RWPE2 (cell line): ENCODE data around the gene NSUN4.
A peak's percentile ranks its signal among the peaks of the same experiment; 100 is the strongest.

Experiments used
- ATAC-seq: fragments of 200-7000 bp; cut with Tn5 transposase; 3 replicates; pipeline ENCODE4 v1.9.1; 2021; ENCODE audit warnings: low read depth
- DNase-seq: peaks from one replicate; pipeline ENCODE4 v3.0.0-alpha.2; 2020; ENCODE audit warnings: low spot score
- H3K27ac ChIP-seq: fragments of 450-650 bp; 2 replicates; pipeline ENCODE4 v1.5.1; 2017; ENCODE audit warnings: mild to moderate bottlenecking; ENCODE audit not compliant: poor library complexity, severe bottlenecking
- H3K27me3 ChIP-seq: fragments of 250-450 bp; sonication (Bioruptor Pico); 2 replicates; pipeline ENCODE4 v1.5.1; 2021; ENCODE audit warnings: mild to moderate bottlenecking, moderate library complexity; ENCODE audit not compliant: insufficient read depth, poor library complexity, severe bottlenecking
- H3K36me3 ChIP-seq: fragments of 250-450 bp; sonication (Bioruptor Pico); 2 replicates; pipeline ENCODE4 v1.5.1; 2020; ENCODE audit warnings: low read depth, mild to moderate bottlenecking, moderate library complexity
- H3K4me1 ChIP-seq: fragments of 250-450 bp; sonication (Bioruptor Pico); 2 replicates; pipeline ENCODE4 v1.5.1; 2021; ENCODE audit warnings: mild to moderate bottlenecking, moderate library complexity; ENCODE audit not compliant: insufficient read depth, poor library complexity, severe bottlenecking
- H3K4me3 ChIP-seq: fragments of 250-450 bp; sonication (Bioruptor Pico); 2 replicates; pipeline ENCODE4 v1.5.1; 2021; ENCODE audit warnings: mild to moderate bottlenecking, moderate library complexity; ENCODE audit not compliant: severe bottlenecking
- H3K9me3 ChIP-seq: fragments of 250-450 bp; sonication (Bioruptor Pico); 2 replicates; pipeline ENCODE4 v1.5.1; 2021; ENCODE audit warnings: mild to moderate bottlenecking, moderate library complexity; ENCODE audit not compliant: severe bottlenecking
- CTCF ChIP-seq: fragments of 450-650 bp; IDR thresholded peaks from one replicate; pipeline ENCODE4 v1.5.1; 2017; ENCODE audit warnings: mild to moderate bottlenecking, moderate library complexity; ENCODE audit not compliant: poor library complexity, severe bottlenecking

Gene NSUN4

GRCh38 chr1:46370214-46370633 is 29.6 kb downstream of the NSUN4 start:
- ATAC-seq (peak; percentile 49), DNase-seq (no peak)
- no peak overlapping the region for H3K27ac ChIP-seq

GRCh38 chr1:46372431-46372830 is 31.8 kb downstream of the NSUN4 start:
- Histone ChIP-seq H3K27me3 (no peaks in the 10 kb centered on the region), H3K27ac (no peak overlapping the region), H3K4me3 (no peak overlapping the region), H3K36me3 (no peaks in the 10 kb centered on the region), H3K4me1 (no peaks in the 10 kb centered on the region), H3K9me3 (no peaks in the 10 kb centered on the region)
- no peak for DNase-seq
- TF ChIP-seq CTCF, result no peak
- no peak for ATAC-seq

More at GRCh38 chr1:46370214-46370633, 29.6 kb downstream of the NSUN4 start:
- no peak overlapping the region for H3K4me3 ChIP-seq
- no peaks in the 10 kb centered on the region for H3K27me3 ChIP-seq
- no peaks in the 10 kb centered on the region for H3K4me1 ChIP-seq
- TF ChIP-seq CTCF, result no peak
- no peaks in the 10 kb centered on the region for H3K9me3 ChIP-seq
- peaks cover 7% of the 10 kb centered on the region for H3K36me3 ChIP-seq

- H3K36me3 ChIP-seq, result no peaks in the 10 kb centered on the region
- no peak for TF ChIP-seq CTCF
- ATAC-seq (no peak), DNase-seq (no peak)
- no peak overlapping the region for H3K27ac ChIP-seq
- H3K9me3 ChIP-seq, result no peaks in the 10 kb centered on the region
- H3K4me1 ChIP-seq, result no peaks in the 10 kb centered on the region
- H3K4me3 ChIP-seq, result no peak overlapping the region
- H3K27me3 ChIP-seq, result no peaks in the 10 kb centered on the region
Observed at GRCh38 chr1:46379996-46380395, 39.4 kb downstream of the NSUN4 start.

- no peaks in the 10 kb centered on the region for H3K36me3 ChIP-seq
- H3K27me3 ChIP-seq, result no peaks in the 10 kb centered on the region
- no peak overlapping the region for H3K27ac ChIP-seq
- no peaks in the 10 kb centered on the region for H3K4me1 ChIP-seq
- H3K4me3 ChIP-seq, result no peak overlapping the region
- ATAC-seq, result no peak
- TF ChIP-seq CTCF, result no peak
- no peak for DNase-seq
- H3K9me3 ChIP-seq, result no peaks in the 10 kb centered on the region
Observed at GRCh38 chr1:46380508-46380907, 39.9 kb downstream of the NSUN4 start.

- Histone ChIP-seq H3K9me3 (peaks cover 19% of the 10 kb centered on the region), H3K27me3 (no peaks in the 10 kb centered on the region), H3K36me3 (no peaks in the 10 kb centered on the region), H3K4me1 (no peaks in the 10 kb centered on the region), H3K4me3 (no peak overlapping the region), H3K27ac (no peak overlapping the region)
- ATAC-seq (no peak), DNase-seq (no peak)
- no peak for TF ChIP-seq CTCF
Observed at GRCh38 chr1:46393510-46393909, 52.9 kb downstream of the NSUN4 start.
